Stimulated activated CD8-positive, alpha-beta memory T cell treated with anti-CD3 and anti-CD28 coated beads, Interleukin-12 subunit alpha, Interleukin-12 subunit beta, amount 100 ng/mL, for 24 hours (primary cell): ENCODE measurements around the gene UBE2Q1.

Source experiments
- DNase-seq: peaks from one replicate; pipeline ENCODE4 v3.0.0-alpha.2; 2020; ENCODE audit errors: extremely low read depth

Gene UBE2Q1

DNA sequence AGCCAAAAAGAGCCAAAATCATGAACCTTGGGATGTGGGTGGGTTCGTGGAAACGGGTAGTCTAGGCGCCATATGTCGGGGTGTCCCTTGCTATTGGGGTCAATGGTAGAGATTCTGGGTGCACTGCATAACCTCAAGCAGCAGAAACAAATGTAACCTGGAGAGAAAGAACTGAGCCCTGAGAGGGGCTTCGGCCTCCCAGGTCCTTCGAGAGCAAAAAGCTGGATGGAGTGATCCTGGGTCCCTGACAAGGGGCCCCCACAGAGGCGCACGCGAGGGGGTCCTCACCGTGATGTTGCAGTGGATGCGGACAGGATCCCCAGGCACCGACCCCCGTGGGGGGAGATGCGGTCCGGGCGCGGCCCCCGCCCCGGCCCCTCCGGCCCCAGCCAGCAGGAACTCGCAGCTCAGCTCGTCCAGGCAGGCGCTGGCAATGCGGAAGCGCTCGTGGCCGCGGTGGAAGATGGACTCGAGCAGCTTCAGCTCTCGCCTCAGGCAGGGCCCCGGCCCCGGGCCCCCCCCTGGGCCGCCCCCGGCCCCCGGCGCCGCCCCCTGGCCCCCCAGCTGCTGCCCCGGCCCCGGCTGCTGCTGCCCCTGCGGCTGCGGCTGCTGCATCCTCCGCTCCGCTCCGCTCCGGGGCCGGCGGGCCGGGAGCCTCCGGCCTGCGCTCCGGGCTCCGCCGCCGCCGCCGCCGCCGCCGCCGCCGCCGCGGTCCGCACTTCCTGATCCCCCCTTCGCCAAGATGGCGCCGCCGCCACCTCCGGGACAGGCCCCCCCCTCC lies at the start of gene UBE2Q1:
Gene UBE2Q1, minus strand, starts transcription at position 724 of the 781 bp plus-strand sequence. Its CDS starts 109 bp downstream, at position 615.
- no peak for DNase-seq

- peak; percentile 78 for DNase-seq
These were observed 49.3 kb upstream of the UBE2Q1 start, which contains the start of gene ADAR for GRCh38 chr1:154607609-154608396. TSS of gene ADAR (minus strand) at chr1:154608186. CDS start at chr1:154608006, 180 bp downstream.

DNA sequence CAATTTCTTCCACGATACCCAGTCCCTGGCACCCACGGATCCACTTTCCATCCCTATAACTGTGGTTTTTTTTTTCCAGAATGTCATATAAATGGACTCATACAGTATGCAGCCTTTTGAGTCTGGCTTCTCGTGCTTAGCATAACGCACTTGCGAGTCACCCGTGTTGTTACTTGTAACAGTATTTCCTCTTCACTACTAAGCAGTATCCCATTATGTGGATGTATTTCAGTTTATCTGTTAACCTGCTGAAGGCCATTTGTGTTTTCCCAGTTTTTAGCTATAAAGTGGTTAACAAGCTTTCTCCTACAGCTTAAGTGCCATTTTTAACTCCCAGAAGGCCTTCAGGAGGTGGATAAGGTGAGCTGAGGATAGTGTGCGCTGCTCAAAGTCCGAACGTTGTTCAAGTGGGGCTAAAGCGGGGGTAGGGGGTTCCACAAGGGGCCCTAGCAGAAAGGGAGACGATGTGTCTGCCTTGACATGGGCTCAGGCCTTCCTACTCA lies 48.7 kb upstream of the UBE2Q1 start:
- DNase-seq, result no peak

DNA sequence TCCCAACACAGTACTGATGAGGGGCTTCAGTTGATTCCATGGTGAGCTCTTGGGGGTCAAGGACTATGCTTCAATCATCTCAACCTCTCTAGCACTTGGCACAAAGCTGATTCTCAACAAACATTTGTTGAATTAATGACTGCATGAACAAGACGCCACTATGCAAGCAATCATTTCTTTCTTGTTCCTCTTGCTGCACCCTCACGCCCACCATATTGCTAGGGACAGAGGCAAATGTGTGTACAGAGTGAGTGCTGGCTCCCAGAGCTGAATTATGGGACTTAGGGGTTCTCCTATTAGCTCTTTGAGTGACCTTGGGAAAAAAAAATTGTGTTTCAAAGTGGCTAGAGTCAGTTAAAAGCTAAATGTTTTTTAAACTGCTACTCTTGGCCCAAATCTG lies 47.1 kb upstream of the UBE2Q1 start:
- no peak for DNase-seq

- no peak for DNase-seq
These were observed 44.9 kb upstream of the UBE2Q1 start for GRCh38 chr1:154603317-154603716.

GRCh38 chr1:154599658-154600057 lies 41.2 kb upstream of the UBE2Q1 start:
- no peak for DNase-seq

DNA sequence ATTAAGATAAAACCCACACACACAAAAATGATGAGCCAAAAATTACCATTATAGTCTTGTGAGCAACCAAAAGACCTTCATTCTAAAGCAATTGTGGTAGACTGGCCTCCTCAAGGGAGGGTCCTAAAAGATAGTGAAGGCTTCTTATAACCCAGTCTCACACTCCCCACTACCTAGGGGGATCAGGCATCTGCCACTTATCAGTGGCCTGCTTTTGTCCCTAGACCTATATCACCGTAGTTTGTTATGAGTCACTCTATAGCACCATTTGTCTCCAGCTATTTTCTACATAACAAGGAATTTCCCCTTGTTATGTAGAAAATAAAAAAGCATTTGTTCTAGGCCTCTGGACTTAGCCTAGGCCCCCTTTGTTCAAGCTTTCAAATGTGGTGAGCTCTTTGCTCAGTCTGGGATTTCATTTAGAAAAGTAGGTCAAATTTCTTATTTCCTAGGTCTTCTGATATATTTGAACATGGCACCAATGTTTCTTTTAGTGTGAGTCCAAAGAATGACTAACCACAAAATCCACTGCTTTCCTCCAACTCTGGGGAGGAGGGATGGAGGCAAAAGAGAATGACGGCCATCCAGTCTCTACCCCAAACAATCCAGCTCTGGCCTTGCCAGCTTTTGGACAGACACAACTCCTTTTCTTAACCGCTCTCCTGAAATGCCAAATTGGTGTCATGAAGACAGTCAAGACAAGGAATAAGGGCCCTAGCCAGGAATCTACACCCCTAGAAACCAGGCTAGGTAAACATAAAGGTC lies 40.6 kb upstream of the UBE2Q1 start:
- DNase-seq, result no peak

GRCh38 chr1:154595621-154596020 lies 37.2 kb upstream of the UBE2Q1 start:
- no peak for DNase-seq

GRCh38 chr1:154594811-154595210 lies 36.3 kb upstream of the UBE2Q1 start:
- DNase-seq, result no peak

DNA sequence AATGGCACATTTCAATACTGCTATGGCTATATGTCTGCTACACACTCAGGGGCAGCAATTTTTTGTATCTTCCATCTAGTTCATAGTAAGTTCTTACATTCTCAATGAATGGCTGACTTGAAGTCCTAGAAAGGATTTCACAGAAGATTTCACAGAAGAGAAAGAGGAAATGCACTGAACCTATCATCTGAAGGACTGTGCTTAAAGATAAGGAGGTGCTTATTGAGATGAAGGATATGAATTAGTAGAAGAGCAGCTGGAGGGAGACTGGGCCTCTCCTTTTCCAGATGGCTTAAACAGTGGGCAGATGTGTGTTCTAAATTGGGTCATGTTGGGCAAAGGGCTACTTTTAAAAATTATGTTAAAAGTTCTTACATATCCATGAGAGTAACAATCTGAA lies 34.9 kb upstream of the UBE2Q1 start:
- DNase-seq, result no peak

- DNase-seq, result no peak
These were observed 32.7 kb upstream of the UBE2Q1 start for GRCh38 chr1:154591206-154591605.

GRCh38 chr1:154590756-154591155 lies 32.3 kb upstream of the UBE2Q1 start:
- no peak for DNase-seq

GRCh38 chr1:154589780-154590179 lies 31.3 kb upstream of the UBE2Q1 start:
- no peak for DNase-seq

GRCh38 chr1:154586641-154587040 lies 28.2 kb upstream of the UBE2Q1 start:
- no peak for DNase-seq

GRCh38 chr1:154586231-154586630 lies 27.8 kb upstream of the UBE2Q1 start:
- no peak for DNase-seq

DNA sequence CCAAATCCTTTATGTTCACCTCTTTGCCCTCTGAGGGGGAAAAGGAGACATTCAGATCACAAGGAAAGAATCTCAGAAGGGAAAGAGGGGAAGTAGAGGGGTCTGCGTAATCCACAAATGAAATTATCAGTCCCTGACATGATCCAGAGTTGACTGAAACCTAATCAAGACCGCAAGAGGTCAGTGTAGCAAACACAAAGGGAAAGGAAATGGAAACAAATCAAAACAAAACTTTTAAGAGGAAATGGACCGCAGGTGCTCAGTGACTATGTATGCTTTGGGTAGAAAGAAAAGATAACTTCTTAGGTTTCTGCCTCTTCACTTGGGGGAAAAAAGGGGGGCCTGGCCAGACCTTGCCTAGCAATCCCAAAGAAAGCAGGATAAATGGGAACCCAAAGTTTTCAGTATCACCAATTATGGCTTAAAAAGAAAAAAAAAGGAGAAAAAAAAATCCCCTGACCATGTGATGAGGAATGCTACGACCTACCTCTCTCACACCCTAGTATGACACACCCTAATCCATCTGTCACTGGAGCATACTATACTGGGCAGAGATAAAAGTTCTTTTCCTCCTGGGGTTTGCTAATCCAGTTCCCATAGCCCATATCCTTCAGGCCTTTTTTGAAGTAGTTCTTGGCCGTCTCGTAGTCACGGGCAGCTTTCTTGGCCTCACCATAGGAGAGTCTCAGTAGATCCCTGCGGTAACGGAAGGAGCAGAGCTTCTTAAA lies 26.0 kb upstream of the UBE2Q1 start:
- DNase-seq, result no peak

- DNase-seq, result no peak
These were observed 25.3 kb upstream of the UBE2Q1 start for GRCh38 chr1:154583773-154584172.

DNA sequence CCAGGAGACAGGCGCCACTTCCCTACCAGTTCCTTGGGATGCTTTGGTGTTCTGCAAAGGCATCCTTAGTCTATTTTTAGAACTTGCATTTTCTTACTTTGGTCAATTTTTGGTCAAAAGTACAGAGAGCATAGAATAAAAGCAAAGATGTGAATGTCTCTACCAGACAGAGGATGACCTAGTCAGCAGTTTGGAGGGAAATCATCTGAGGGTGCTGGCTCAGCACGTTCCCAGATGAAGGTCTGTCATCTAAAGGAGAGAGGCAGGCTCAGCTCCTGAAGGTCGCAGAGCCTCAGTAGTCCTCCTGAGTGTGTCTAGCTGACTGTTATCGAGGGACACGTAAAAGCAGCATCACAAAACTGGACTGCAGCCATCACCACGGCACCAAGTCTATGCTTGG lies 24.4 kb upstream of the UBE2Q1 start:
- no peak for DNase-seq

GRCh38 chr1:154581766-154582165 lies 23.3 kb upstream of the UBE2Q1 start:
- no peak for DNase-seq

DNA sequence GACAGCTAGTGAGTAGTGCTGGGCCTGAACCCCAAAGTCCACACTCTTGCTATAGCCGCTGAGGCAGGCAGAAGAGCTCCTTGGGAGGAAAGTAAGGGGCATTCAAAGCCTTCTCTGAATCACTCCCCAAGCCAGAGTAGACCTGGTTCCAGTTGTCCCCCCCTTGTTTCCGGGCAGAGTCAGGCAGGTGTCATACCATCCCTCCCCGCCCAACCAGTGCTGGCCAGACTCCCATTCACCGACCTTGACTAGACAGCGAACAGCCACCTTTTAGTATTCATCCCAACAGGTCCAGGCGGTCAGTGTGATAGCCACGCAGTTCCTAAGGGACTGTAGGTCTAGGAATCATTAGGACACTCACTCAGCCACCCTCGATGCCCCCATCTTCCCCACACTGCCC lies 20.9 kb upstream of the UBE2Q1 start:
- no peak for DNase-seq

- no peak for DNase-seq
These were observed 19.6 kb upstream of the UBE2Q1 start for GRCh38 chr1:154578058-154578418.
